NCI-H69 (cell line): ENCODE measurements around the gene UQCRHL.
A peak's percentile ranks its signal among the peaks of the same experiment; 100 is the strongest.
"Not testable (repeated sequence)": the region's sequence is repeated elsewhere in the genome, so short reads cannot be mapped to it uniquely, and the experiment has no call there.

ENCODE experiments used
- DNase-seq: peaks from one replicate; lab custom pipeline; 2025; lab: John Stamatoyannopoulos, UW

The UQCRHL gene

GRCh38 chr1:15807549-15807948, at the start of gene UQCRHL:
UQCRHL (minus strand) TSS chr1:15807649; CDS start chr1:15807649, 0 bp downstream.
- not testable (repeated sequence) for DNase-seq

GRCh38 chr1:15856888-15857287, 49.4 kb upstream of the UQCRHL start:
- DNase-seq: no peak

GRCh38 chr1:15852828-15853302, 45.4 kb upstream of the UQCRHL start:
- DNase-seq: no peak

- DNase-seq: peak; percentile 24
Measured at GRCh38 chr1:15852036-15852827, 44.8 kb upstream of the UQCRHL start.

- DNase-seq: no peak
Measured at GRCh38 chr1:15851210-15852035, 44.0 kb upstream of the UQCRHL start.

- DNase-seq: peak; percentile 46
Measured at GRCh38 chr1:15850471-15851001, 43.1 kb upstream of the UQCRHL start.

- peak; percentile 82 for DNase-seq
Measured at GRCh38 chr1:15849775-15850324, 42.4 kb upstream of the UQCRHL start.

GRCh38 chr1:15848929-15849774, 41.7 kb upstream of the UQCRHL start:
- DNase-seq: peak; percentile 89

GRCh38 chr1:15848143-15848928, 40.9 kb upstream of the UQCRHL start:
- DNase-seq: peak; percentile 60

GRCh38 chr1:15847893-15848142, 40.4 kb upstream of the UQCRHL start:
- no peak for DNase-seq

- peak; percentile 98 for DNase-seq
Measured at GRCh38 chr1:15847100-15847892, 39.8 kb upstream of the UQCRHL start, which contains the start of gene SPEN. SPEN (plus strand) TSS chr1:15847707; CDS start chr1:15848068, 361 bp downstream.

- DNase-seq: not testable (repeated sequence)
Measured at GRCh38 chr1:15846056-15846455, 38.6 kb upstream of the UQCRHL start.

- DNase-seq: peak; percentile 56
Measured at GRCh38 chr1:15843826-15844572, 36.5 kb upstream of the UQCRHL start.

GRCh38 chr1:15838721-15839120, 31.3 kb upstream of the UQCRHL start:
- no peak for DNase-seq

GRCh38 chr1:15837931-15838330, 30.5 kb upstream of the UQCRHL start:
- DNase-seq: no peak

- DNase-seq: no peak
Measured at GRCh38 chr1:15836772-15837669, 29.6 kb upstream of the UQCRHL start.

GRCh38 chr1:15836511-15836771, 29.0 kb upstream of the UQCRHL start:
- DNase-seq: not testable (repeated sequence)

GRCh38 chr1:15835741-15836510, 28.5 kb upstream of the UQCRHL start:
- DNase-seq: peak; percentile 98
